NCI-H1436 treated with DMSO at 0.1 percent for 48 hours (cell line): ENCODE measurements around the gene CFAP74.

Experiments used
- DNase-seq: peaks from one replicate; lab custom pipeline; 2025; lab: John Stamatoyannopoulos, UW

Gene CFAP74

DNA sequence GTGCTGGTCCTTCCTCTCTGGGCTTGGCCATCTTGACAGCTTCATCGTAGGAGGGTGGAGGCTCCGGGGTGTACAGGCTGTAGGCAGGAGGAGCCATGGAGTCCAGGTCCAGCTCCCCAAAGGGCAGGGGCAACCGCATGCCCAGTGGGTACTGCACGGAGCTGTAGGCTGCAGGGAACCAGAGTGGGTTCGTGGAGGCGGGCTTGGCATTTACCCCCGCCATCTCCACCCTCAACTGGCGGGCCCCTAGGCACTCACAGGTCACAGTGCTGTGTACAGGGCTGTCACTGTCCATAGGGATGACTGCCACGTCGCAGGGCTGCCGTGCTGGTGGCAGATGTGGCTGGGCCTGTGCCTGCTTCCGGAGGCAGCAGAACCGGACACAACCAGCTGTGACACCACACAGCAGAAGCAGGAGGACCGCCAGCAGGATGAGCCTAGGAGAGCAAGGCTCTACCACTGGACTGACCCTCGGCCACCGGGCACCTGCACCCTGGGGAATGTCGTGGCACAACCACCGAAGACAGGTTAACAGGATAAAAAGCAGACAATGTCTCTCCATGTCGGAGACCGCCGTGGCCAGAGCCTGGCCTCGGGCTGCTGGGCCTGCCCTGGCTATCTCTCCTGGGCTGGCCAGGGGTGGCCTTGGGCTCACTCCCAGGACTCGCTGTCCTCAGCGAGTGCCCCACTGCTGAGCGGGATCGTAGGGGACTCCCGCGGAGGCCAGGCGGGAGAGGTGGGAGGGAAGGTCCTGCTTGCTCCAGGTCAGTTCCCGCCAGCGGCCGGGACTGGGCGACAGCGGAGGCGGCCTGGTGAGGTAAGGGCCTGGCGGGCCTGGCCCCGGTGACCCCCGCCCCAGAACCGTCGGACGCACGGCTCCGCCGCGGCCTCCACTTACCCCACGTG is 85.3 kb downstream of the CFAP74 start:
- DNase-seq: no peak

DNA sequence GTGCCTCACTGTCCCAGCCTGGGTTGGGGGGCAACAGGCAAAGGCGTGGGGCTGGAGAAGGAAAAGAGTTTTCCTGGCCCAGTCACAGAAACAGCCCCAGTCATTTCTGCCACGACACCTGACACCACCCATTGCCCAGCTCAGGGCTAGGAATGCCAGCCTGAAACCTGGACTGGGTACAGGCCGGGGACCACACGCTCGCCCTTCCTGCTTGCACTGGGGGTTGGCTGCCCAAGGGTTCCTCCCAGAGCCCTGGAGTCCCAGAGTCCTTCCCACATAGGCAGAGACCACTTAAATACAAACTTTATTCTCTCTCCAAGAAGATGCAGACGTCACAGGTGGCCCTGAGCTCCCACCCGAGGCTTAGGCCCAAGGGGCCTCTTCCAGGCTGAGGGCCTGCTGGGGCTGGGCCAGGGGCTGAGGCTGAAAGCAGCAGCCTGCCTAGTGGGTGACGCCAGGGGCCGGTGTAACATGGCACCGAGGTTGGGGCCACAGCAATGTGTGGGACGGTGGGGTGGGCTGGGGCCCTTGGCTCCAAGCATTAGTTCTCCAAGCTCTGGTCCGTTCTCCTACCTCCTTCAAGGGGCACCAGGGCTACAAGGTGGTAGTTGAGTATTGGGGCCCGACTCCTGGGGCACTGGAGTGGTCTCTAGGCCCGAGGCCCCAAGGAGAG is 86.1 kb downstream of the CFAP74 start:
- no peak for DNase-seq

DNA sequence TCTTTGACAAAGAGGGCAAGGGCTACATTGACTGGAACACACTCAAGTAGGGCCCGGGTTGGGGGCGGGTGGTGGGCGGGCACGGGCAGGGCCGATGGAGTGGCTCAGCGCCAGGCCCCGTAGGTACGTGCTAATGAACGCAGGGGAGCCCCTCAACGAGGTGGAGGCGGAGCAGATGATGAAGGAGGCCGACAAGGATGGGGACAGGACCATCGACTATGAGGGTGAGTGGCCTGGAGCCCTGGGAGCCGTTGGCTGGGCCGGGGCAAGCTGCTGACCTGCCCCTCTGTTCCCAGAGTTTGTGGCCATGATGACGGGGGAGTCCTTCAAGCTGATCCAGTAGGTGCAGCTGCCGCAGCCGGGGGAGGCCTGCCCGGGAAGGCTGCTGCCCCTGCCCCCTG is 86.7 kb downstream of the CFAP74 start:
- no peak for DNase-seq

DNA sequence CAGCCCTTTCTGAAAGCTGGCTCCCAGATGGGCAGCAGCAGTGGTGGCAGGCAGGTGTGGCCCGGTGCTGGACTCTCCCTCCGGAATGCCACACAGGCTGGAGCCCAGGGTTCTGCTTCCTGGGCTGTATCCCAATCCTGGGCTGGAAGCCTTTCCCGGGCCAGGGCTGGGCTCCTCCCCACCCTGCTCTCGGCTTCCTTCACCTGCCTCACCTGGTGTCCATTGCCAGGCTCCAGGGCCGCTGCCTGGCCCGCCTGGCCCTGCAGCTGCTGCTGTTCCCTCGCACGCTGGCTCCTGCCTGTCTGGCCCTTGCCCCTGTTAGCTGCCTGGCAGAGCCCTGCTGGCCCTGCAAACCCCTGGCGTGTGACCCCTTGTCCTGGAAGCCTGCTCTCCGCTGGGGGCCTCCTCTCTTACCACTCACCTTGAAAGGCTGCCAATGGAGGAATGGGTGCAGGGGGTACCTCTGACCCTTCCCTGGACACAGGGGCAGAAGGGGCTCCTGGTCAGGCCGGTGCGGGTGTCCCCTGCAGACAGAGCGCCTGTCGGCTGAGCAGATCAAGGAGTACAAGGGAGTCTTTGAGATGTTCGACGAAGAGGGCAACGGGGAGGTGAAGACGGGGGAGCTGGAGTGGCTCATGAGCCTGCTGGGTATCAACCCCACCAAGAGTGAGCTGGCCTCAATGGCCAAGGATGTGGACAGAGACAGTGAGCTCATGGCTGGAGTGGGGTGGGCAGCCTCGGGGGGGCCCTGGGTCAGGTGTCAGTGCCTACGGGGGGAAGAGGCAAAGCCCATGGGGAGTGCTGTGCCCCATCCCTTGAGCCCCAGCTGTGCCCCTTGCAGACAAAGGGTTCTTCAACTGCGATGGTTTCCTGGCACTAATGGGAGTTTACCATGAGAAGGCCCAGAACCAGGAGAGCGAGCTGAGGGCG is 87.4 kb downstream of the CFAP74 start:
- DNase-seq: no peak

DNA sequence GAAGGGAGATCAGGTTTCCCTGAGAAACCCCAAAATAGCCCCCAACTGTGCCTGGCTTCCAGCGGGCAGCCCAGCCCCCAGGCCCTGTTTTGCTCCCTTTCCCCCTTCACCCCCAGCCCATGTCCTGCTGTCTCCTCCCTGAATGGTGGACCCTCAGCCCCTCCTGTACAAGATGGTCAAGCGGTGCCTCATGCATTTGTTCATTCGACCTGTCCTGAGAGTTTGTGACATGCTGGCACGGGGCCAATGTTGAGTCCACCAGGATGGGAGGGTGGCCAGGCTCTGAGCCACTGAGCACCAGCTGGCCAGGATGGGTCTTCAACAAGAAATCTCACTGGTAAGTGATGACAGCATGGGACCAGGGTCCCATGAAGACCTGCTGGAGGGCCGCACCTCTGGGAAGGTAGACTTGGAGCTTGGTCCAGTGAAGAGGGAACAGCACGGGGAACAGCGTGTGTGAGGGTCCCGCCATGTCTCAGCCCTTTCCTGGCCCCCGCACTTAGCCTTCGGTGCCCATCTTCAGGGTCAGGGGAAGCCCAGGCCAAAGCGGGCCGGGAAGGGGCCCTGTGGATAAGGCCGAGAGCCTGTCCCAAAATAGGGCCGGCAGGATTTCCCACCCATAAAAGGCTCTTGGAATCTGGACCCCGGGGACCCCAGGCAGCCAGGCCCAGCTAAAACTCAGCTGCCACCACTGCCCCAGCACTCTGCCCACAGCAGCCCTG is 88.5 kb downstream of the CFAP74 start, which contains the start of gene CALML6:
CALML6 (plus strand) TSS at position 290 of the 722 bp plus-strand sequence; CDS start at position 311, 21 bp downstream.
- DNase-seq: no peak

DNA sequence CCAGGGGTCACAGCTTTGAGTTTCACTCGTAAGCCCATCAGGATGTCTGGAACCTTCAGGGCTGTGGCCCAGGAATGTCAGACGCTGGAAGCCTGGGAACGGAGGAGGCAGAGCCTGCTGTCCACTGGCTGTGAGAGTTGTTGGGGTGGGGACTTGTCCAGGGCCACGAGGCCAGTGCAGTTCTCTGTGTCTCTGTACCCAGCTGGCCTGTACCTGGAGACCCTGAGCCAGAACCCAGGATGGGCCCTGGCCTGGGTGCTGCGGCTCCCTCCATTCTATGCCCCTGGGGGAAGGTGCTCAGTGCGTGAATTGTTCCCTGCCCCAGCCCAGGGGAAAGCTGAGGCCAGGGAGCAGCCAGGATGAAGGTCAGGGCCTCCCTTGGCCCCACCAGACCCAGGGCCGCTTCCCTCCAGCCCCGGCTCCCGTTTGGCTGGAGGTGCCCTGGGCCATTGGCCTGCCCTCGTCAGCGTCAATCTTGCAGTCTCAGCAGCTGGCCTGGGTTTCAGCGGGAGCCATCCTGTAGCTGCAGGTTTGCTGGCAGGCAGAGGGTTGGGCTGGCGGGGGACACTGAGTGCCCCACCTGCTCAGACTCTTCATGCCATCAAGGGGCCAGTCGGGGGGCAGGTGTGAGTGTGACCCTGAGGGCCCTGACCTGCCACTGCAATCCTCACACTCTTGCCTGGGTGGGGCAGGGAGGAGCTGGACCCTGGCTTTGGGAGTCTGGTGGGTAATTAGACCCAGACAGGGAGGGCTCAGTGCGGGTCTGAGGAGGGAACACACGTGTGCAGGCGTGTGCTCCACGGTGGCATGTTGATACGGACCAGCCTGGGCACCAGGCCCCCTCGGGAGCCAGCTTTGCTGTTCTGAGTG is 89.2 kb downstream of the CFAP74 start:
- DNase-seq: no peak

DNA sequence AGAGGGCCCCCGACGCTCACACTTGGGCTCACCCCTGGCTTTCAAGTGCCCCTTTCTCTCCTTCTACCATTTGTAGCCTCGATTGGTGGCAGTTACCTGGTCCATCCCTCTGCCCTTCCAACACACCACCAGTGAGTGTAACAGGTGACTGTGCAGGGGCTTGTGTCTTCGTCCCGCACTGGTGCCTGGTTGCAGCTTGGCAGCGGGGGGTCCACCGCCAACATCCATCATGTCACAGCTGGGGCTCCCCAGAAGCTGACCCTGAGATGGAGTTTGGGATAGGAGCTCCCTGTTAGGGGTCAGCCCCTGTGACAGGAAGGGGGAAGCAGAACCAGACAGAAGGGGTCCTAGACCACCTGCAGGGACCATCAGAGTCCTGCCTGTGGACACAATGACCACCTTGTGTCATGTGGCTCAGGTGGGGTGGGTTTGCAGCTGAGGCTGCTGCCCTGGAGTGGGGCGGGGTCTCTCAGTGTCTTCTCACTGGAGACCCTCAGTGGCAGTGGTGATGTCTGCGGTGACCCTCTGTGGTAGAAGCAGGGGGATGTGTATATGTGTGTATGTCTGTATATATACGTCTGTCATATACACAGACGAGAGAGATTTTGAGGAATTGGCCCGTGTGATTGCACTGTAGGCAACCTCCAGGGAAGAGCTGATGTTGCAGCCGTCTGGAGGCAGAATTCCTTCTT is 92.1 kb downstream of the CFAP74 start:
- no peak for DNase-seq

DNA sequence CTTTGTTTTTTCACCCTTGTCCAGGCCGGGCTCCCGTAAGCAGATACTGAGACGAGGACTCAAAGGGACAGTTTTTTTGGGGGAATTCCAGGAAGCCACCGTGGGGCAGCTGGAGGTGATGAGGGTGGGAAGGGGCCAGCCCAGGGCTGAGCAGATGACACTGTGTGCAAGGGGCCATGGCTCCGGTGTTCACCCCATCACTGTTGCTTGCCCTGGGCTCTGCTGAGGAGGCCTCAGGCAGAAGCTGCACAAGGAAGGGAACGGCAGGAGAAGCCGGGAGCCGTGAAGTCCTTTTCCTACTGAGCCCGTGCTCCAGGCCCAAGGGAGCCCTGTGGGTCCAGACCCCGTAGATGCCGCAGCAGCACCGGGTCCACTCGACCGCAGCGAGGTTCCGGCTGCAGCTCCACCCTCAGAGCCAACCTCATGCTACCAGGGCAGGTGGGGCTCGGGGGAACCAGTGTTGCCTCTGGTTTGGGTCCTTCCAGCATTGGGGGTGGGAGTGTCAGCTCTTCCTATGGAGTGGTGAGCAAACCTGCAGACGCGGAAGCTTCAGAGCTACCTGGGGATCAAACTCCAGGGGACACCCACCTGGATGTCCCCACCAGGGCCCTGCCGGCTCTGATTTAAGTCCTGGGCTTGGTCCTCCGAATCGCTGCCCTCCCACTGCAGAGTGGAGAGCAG is 92.8 kb downstream of the CFAP74 start:
- no peak for DNase-seq

DNA sequence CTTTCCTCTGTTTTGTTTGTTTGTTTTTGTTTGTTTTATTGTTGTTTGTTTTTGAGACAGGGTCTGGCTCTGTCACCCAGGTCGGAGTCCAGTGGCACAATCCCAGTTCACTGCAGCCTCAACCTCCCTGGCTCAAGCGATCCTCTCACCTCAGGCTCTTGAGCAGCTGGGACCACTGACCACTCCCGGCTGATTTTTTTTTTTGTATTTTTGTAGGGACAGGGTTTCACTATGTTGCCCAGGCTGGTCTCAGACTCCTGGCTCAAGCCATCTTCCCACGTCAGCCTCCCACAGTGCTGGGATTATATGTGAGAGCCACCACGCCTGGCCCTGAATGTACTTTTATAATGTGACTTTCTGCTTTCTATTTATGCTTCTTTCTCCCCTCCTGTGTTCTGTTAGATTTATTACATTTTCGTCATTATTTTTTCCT is 93.5 kb downstream of the CFAP74 start:
- DNase-seq: no peak

DNA sequence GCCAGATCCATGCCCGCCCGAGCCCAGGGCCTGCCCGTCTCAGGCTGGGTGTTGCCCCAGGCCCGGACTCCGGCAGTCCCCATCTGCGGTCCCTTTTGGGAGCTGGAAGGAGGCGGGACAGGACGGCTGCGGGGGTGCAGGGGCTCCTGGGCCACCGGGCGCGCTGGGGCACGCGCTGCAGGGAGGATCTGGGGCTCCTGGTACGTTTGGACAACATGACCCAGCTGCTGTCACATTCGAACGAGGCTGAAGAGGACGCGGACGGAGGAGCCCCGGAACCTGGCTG is 95.1 kb downstream of the CFAP74 start:
- DNase-seq: no peak

DNA sequence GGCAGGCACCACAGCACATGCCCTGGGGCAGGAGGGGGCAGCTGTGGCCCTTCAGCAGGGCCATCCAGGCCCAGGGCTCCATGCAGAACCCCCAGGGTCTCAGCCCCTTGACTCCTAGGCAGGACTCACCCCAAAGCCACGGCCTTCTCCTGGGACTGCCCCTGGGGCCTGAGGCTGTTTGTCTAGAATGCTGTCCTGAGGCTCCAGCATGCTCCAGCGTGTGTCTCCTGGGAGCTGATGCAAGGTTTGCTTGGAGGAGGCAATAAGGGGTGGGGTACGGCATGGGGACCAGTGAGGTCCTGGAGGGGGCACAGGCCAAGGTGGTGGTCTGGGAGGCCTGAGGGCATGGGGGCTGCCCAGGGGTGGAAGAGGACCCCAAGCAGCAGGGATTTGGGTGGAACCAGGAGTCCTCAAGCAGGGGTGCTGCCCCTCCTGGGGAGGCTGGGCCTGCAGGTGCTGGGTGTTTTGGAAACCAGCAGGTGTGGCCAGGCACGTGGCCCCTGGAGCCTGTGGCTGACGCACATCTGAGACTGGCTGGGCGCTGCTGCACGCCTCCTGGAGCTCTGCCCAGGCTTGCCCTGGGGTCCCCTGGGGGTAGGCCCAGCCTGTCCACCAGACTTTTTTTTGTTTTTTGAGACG is 96.4 kb downstream of the CFAP74 start:
- DNase-seq: peak; percentile 43

DNA sequence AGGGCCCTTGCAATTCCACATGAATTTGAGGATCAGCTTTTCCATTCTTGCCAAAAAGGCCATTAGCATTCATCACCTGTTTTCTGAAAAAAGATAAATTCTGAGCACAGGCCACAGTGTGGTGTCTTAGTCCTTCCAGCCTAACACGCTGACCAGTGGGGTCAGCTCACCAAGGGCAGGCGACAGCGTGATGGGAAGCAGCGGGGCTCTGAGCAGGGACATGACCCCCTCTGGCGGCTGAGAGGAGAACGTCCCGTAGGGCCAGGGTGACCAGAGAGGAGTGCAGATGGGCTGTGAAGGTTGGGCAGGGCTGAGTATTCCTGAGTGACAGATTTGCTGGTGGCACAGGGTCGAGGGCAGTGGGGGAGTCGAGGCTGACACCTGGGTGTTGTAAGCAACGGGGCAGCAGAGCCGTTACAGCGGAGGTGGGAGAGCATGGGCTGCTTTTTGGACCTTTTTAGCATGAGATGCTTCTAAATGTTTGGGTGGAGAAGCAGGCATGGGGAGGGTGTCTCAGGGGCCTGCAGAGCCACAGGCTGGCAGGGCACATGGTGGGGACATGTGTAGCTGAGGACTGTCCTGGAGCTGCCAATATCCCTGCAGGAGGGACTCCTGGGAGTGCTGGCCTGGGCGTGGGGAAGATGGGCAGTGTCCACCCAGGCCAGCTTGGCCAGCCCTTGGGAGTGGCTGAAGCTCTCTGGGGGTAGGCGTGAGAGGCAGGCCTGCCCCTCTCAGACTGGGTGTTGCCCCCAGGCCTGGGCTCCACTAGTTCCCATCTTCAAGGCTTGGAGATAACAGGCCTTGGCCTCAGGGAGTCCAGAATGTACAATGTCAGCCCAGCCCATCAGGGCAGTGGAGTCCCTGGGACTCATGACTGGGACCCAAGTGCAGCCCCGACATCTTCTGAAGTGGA is 97.1 kb downstream of the CFAP74 start:
- no peak for DNase-seq

DNA sequence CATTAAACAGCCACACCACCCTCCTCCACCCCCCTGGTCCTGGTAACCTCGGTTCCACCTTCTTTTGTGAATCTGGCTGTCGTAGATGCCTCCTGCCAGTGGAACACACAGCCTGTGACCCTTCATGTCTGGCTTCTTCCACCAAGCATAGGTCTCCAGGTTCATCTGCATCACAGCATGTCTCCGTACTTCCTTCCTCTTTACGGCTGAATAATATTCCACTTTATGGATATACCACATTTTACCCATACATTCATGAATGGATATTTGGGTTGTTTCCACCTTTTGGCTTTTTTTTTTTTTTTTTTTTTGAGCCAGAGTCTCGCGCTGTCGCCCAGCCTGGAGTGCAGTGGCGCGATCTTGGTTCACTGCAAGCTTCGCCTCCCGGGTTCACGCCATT is 100.4 kb downstream of the CFAP74 start:
- no peak for DNase-seq

DNA sequence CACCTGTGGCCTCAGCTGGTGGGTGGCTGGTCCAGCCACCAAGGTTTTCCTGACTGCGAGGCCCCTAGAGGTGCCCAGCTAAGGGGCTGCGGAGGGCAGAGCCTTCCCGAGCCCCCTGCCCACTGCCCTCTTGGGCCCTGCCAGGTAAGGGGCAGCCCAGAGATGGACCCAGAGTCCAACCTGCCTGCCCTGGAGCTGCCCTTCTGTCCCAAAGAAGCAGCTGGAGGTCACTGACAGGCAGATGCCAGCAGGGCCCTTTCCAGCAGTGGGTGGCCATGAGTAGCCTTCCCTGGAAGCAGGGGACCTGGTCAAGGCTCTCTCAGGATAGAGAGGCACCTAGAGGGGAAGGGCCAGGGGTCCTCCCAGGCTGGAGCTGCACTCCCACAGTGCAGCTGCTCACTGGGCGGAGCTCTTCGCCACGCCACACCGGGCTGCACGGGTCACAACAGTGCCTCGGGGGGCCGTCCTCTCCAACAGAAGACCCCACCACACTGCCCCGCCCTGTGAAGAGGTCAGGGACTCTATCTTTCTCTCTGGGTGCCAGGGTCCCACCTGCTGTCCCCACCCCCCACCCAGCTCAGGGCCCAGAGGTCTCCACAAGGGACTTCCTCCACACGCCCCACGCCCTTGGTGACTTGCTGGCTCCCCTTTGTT is 101.8 kb downstream of the CFAP74 start:
- no peak for DNase-seq

DNA sequence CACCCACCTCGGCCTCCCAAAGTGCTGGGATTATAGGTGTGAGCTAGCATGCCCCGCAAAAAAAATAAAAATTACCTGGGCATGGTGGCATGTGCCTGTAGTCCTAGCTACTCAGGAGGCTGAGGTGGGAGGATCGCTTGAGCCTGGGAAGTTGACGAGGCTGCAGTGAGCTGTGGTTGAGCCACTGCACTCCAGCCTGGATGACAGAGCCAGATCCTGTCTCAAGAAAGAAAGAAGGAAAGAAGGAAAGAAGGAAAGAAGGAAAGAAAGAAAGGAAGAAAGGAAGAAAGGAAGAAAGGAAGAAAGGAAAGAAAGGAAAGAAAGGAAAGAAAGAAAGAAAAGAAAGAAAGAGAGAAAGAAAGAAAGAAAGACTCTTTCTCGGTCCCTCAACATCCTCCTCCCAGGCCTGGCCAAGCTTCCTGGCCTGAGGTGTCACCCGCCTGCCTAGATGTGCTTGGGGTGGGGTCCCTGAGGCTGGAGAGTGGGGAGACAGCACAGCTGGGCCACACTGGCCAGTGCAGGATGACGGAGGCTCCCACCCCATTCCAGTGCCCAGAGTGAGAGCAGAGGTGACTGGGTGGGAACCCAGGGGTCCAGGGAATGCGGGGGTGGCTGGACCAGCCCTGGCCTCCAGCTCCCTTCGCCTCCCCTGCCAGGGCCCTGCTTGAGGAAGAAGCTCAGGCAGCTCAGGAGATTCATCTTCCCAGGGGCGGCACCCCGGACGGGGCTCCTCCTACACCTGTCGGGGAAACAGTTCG is 102.5 kb downstream of the CFAP74 start:
- no peak for DNase-seq

DNA sequence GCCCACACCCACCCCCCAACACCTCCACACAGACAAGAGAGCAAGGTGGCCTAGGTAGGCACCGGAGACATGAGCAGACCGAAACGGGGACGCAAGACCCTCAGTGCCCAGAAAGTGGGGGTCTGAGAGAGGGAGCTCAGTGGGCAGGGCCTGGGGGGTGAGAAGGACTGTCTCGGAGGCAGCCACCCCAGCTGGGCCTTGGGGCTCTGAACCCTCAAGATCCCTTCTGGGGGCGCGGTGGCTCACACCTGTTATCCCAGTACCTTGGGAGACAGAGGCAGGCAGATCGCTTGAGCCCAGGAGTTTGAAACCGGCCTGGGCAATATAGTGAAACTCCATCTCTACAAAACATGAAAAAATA is 103.6 kb downstream of the CFAP74 start:
- DNase-seq: no peak
